Calu3 (cell line): Measurements from ENCODE around the gene PTPRE. TPM values are rescaled to one million over a fixed set of nuclear protein-coding genes. Genes with fewer than 3 reads are reported as not detected.

Source experiments
- BruUV-seq: library from RNA; stranded (reverse); fragments of 400-500 nt; replicated peaks from 2 replicates; lab custom pipeline; 2021; lab: Mats Ljungman, UMichigan
- CTCF ChIA-PET: fragments of 300-600 bp; sonication (Branson Sonifier 250); formaldehyde crosslinking; loops from one replicate; lab custom pipeline; 2022; ENCODE audit warnings: antibody characterized with exemption; lab: Charles Lee
- DNase-seq: peaks from one replicate; pipeline ENCODE4 v3.0.0; 2022
- H3K27ac Mint-ChIP-seq: one replicate; pipeline ENCODE4 v1.8.0; 2022; ENCODE audit warnings: mixed read lengths; ENCODE audit not compliant: unreplicated experiment
- H3K27me3 Mint-ChIP-seq: one replicate; pipeline ENCODE4 v1.8.0; 2022; ENCODE audit warnings: mixed read lengths; ENCODE audit not compliant: unreplicated experiment
- H3K36me3 Mint-ChIP-seq: one replicate; pipeline ENCODE4 v1.8.0; 2022; ENCODE audit warnings: mild to moderate bottlenecking, moderate library complexity, mixed read lengths; ENCODE audit not compliant: insufficient read depth, unreplicated experiment
- H3K4me1 Mint-ChIP-seq: one replicate; pipeline ENCODE4 v1.8.0; 2022; ENCODE audit warnings: mild to moderate bottlenecking, low read depth, mixed read lengths; ENCODE audit not compliant: unreplicated experiment
- H3K4me3 Mint-ChIP-seq: one replicate; pipeline ENCODE4 v1.8.0; 2022; ENCODE audit warnings: mild to moderate bottlenecking, low read depth, moderate library complexity, mixed read lengths; ENCODE audit not compliant: unreplicated experiment
- H3K9me3 Mint-ChIP-seq: one replicate; pipeline ENCODE4 v1.8.0; 2022; ENCODE audit warnings: low read depth, mixed read lengths; ENCODE audit not compliant: unreplicated experiment
- intact Hi-C: fragments of 100-400 bp; cut with micrococcal nuclease; formaldehyde crosslinking; loops from one replicate; pipeline ENCODE4 v1.10.0; 2022; ENCODE audit not compliant: unreplicated experiment
- total RNA-seq: library from RNA; stranded (reverse); gene quantifications from 2 replicates; pipeline ENCODE4 v1.2.3, GENCODE V29; 2022
- TF ChIP-seq, protein P1 (sequence below): fragments of 200-600 bp; IDR thresholded peaks from one replicate; pipeline ENCODE4 v1.8.0; 2022; ENCODE audit warnings: antibody characterized with exemption; ENCODE audit not compliant: unreplicated experiment

PTPRE gene
- total RNA-seq, 1 experiment from 2014 or later = 7.6 TPM

GRCh38 chr10:128025437-128025836 is 118.5 kb downstream of the PTPRE start:
- intact Hi-C loops = no loop called here
- H3K9me3 Mint-ChIP-seq = no peaks in the 10 kb centered on the region
- no peak overlapping the region for H3K27ac Mint-ChIP-seq
- peaks cover 4% of the 10 kb centered on the region for H3K36me3 Mint-ChIP-seq
- no peaks in the 10 kb centered on the region for H3K27me3 Mint-ChIP-seq
- no peak overlapping the region for H3K4me3 Mint-ChIP-seq
- DNase-seq = no peak
- TF ChIP-seq, protein P1, sequence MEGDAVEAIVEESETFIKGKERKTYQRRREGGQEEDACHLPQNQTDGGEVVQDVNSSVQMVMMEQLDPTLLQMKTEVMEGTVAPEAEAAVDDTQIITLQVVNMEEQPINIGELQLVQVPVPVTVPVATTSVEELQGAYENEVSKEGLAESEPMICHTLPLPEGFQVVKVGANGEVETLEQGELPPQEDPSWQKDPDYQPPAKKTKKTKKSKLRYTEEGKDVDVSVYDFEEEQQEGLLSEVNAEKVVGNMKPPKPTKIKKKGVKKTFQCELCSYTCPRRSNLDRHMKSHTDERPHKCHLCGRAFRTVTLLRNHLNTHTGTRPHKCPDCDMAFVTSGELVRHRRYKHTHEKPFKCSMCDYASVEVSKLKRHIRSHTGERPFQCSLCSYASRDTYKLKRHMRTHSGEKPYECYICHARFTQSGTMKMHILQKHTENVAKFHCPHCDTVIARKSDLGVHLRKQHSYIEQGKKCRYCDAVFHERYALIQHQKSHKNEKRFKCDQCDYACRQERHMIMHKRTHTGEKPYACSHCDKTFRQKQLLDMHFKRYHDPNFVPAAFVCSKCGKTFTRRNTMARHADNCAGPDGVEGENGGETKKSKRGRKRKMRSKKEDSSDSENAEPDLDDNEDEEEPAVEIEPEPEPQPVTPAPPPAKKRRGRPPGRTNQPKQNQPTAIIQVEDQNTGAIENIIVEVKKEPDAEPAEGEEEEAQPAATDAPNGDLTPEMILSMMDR = no peak
- no TSS peak for BruUV-seq
- CTCF ChIA-PET = interaction anchor here (0.7 kb wide), 1 partner anchor 1327 kb away, joined by 3 read pairs; no protein-coding TSS in a partner anchor
- no peaks in the 10 kb centered on the region for H3K4me1 Mint-ChIP-seq

GRCh38 chr10:128025951-128026350 is 119.0 kb downstream of the PTPRE start:
- intact Hi-C loops = no loop called here
- TF ChIP-seq, protein P1 = no peak
- H3K36me3 Mint-ChIP-seq = peaks cover 4% of the 10 kb centered on the region
- H3K4me1 Mint-ChIP-seq = no peaks in the 10 kb centered on the region
- no peaks in the 10 kb centered on the region for H3K27me3 Mint-ChIP-seq
- no TSS peak for BruUV-seq
- DNase-seq = no peak
- H3K9me3 Mint-ChIP-seq = no peaks in the 10 kb centered on the region
- CTCF ChIA-PET = no interaction called here
- no peak overlapping the region for H3K27ac Mint-ChIP-seq
- no peak overlapping the region for H3K4me3 Mint-ChIP-seq

DNA sequence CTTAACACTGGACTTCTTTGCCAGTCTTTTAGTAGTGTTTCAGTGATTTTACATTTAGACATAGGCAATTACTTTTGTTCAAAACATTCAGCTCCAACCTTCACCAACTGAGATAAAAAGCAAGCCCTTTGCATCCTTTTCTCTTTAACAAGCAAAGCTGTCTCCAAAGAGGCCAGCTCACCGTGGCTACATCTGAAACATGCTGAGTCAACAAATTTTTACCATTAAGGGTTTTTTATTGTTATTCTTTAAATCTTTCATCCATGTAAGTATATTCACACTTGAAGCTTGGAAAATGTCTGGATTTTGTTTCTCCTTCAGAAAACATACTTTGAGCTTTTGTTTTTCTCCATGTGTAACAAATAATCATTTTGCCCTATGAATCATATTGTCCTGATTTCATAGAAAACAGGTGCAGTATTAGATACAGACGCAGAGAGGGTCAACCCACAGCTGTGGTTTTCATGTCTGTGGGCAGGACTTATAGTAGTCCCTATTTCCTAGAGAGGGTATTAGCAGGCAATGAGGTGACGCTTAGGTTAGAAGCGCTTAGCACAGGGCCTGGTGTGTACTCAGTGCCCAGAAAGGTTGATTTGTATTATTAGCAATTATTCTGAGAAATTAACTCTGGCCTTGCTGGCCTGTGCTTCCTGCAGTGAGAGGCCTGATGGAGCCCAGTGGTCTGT is 119.9 kb downstream of the PTPRE start:
- CTCF ChIA-PET = no interaction called here
- TF ChIP-seq, protein P1 = no peak
- Mint-ChIP-seq H3K27ac (no peak overlapping the region), H3K9me3 (no peaks in the 10 kb centered on the region), H3K4me3 (no peak overlapping the region), H3K36me3 (peaks cover 4% of the 10 kb centered on the region), H3K27me3 (no peaks in the 10 kb centered on the region), H3K4me1 (no peaks in the 10 kb centered on the region)
- DNase-seq = no peak
- no TSS peak for BruUV-seq
- intact Hi-C loops = no loop called here

GRCh38 chr10:128027306-128027705 is 120.4 kb downstream of the PTPRE start:
- TF ChIP-seq, protein P1 = no peak
- intact Hi-C loops = no loop called here
- BruUV-seq = no TSS peak
- no peaks in the 10 kb centered on the region for H3K9me3 Mint-ChIP-seq
- H3K36me3 Mint-ChIP-seq = peaks cover 4% of the 10 kb centered on the region
- no peaks in the 10 kb centered on the region for H3K27me3 Mint-ChIP-seq
- DNase-seq = no peak
- no peaks in the 10 kb centered on the region for H3K4me1 Mint-ChIP-seq
- CTCF ChIA-PET = no interaction called here
- H3K4me3 Mint-ChIP-seq = no peak overlapping the region
- no peak overlapping the region for H3K27ac Mint-ChIP-seq
